T-helper 2 cell treated with Interferon-gamma antibody and Interleukin-4, amounts not matched to agents 5 μg/mL and 100 μg/mL, for 36 hours (primary cell): ENCODE measurements around the gene BAHD1.

Experiments used
- DNase-seq: peaks from one replicate; pipeline ENCODE4 v3.0.0; 2021; ENCODE audit warnings: low spot score
- H3K27ac Mint-ChIP-seq: one replicate; pipeline ENCODE4 v1.8.0; 2021; ENCODE audit warnings: mild to moderate bottlenecking, mixed read lengths
- H3K27me3 Mint-ChIP-seq: one replicate; pipeline ENCODE4 v1.8.0; 2021; ENCODE audit warnings: low read depth, mixed read lengths
- H3K36me3 Mint-ChIP-seq: one replicate; pipeline ENCODE4 v1.8.0; 2021; ENCODE audit warnings: low read depth, mixed read lengths
- H3K4me1 Mint-ChIP-seq: one replicate; pipeline ENCODE4 v1.8.0; 2021; ENCODE audit warnings: low read depth, mixed read lengths
- H3K4me3 Mint-ChIP-seq: one replicate; pipeline ENCODE4 v1.8.0; 2022; ENCODE audit warnings: mild to moderate bottlenecking, moderate library complexity, mixed read lengths
- H3K9me3 Mint-ChIP-seq: one replicate; pipeline ENCODE4 v1.8.0; 2021; ENCODE audit warnings: mixed read lengths

The BAHD1 gene

DNA sequence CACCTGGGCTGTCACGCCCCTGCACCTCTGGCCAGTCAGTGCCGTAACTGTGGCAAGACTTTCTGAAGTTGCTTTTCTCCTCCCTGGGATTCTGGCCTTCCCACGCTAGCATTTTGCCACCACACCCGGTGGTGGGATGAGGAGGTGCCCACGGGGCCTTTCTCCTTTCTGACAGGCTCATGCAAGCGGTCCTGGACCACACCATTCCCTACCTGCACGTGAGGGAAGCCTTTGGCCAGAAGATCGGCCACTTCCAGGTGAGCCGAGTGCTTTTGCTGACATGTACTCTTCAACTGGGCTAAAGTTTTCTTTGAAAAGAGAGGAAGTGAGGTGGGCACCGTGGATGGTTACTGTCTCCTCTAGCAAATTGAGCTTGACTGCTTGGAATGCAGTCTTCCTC, 25.5 kb upstream of the BAHD1 start:
- Mint-ChIP-seq H3K36me3 (peaks cover 48% of the 10 kb centered on the region), H3K9me3 (no peaks in the 10 kb centered on the region), H3K27ac (no peak overlapping the region), H3K27me3 (no peaks in the 10 kb centered on the region), H3K4me3 (no peak overlapping the region), H3K4me1 (peaks cover 2% of the 10 kb centered on the region)
- no peak for DNase-seq

DNA sequence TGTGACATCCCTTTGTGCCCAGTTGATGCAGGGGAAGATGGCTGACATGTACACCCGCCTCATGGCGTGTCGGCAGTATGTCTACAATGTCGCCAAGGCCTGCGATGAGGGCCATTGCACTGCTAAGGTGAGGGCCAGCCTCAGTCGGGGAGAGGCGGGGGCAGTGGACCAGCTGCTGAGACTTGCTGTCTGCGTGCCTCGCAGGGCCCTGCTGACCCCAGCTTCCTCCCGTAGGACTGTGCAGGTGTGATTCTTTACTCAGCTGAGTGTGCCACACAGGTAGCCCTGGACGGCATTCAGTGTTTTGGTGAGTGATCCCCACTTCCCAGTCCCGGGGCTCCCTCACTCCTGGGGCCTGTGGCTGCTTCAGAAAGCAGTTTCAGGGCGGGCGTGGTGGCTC, 24.7 kb upstream of the BAHD1 start:
- Mint-ChIP-seq H3K27ac (no peak overlapping the region), H3K27me3 (no peaks in the 10 kb centered on the region), H3K4me1 (peaks cover 2% of the 10 kb centered on the region), H3K36me3 (peaks cover 40% of the 10 kb centered on the region), H3K9me3 (no peaks in the 10 kb centered on the region), H3K4me3 (no peak overlapping the region)
- DNase-seq: no peak

DNA sequence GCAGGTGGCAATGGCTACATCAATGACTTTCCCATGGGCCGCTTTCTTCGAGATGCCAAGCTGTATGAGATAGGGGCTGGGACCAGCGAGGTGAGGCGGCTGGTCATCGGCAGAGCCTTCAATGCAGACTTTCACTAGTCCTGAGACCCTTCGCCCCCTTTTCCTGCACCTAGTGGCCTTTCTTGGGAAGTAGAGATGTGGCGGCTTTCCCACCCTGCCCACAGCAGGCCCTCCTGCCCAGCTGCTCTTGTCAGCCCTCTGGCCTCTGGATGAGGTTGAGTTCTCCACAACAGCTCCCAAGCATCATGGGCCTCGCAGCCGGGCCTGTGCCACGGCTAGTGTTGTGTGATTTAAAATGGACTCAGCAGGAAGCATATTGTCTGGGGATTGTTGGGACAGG, 22.6 kb upstream of the BAHD1 start:
- Mint-ChIP-seq H3K4me1 (no peaks in the 10 kb centered on the region), H3K27me3 (no peaks in the 10 kb centered on the region), H3K9me3 (no peaks in the 10 kb centered on the region), H3K36me3 (peaks cover 24% of the 10 kb centered on the region), H3K27ac (no peak overlapping the region), H3K4me3 (no peak overlapping the region)
- no peak for DNase-seq

DNA sequence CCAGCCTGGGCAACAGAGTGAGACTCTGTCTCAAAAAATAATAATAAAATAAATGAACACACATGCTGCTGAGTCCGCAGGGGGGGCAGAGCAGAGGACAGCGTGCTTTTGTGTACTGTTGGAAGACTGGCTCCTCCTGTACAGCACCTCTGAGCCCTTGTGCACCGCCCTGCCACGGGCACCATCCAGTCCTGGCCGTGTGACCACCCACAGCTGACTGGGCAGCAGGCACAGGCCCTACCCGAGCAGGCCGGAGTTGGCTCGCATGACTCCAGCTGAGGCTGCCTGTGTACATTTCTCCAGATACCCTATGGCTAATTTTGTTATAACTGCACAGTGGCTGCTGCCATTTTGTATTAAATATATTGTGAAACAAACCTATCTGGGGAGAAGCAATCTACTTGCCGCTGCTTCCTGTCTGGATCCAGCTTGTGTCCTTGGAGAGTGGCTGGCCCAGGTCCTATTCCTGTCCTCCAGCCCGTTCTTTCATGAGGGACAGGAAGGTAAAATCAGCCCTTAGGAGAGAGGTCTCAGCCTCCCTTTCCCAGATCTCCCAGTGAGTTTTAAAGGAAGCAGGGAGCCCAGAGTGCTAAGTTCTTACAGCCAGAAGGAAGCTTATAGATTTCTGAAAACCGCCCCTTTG, 20.6 kb upstream of the BAHD1 start:
- no peaks in the 10 kb centered on the region for H3K4me1 Mint-ChIP-seq
- H3K9me3 Mint-ChIP-seq: no peaks in the 10 kb centered on the region
- H3K4me3 Mint-ChIP-seq: no peak overlapping the region
- DNase-seq: no peak
- peaks cover 12% of the 10 kb centered on the region for H3K36me3 Mint-ChIP-seq
- H3K27ac Mint-ChIP-seq: no peak overlapping the region
- H3K27me3 Mint-ChIP-seq: no peaks in the 10 kb centered on the region

DNA sequence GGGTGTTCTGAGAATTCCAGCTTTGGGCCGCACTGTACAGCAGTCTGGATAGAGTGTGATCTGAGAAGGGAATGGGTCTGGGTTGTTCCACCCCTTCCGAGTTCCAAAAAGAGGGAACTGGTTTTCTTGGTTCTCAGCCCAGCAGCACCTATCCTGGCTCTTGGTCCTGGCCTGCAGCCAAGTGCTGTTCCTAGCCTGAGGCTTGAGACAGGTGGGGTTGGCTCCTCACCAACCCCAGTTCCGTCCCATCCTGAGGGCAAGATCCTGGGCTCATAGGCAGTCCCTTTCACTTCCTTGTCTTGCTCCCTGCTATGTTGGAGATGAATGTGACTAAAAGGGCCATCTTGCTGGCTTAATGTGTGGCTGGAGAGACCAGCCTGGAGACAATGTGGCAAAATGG, 20.0 kb upstream of the BAHD1 start:
- no peak overlapping the region for H3K27ac Mint-ChIP-seq
- H3K36me3 Mint-ChIP-seq: peaks cover 7% of the 10 kb centered on the region
- no peak overlapping the region for H3K4me3 Mint-ChIP-seq
- no peak for DNase-seq
- no peaks in the 10 kb centered on the region for H3K9me3 Mint-ChIP-seq
- no peaks in the 10 kb centered on the region for H3K4me1 Mint-ChIP-seq
- H3K27me3 Mint-ChIP-seq: no peaks in the 10 kb centered on the region

DNA sequence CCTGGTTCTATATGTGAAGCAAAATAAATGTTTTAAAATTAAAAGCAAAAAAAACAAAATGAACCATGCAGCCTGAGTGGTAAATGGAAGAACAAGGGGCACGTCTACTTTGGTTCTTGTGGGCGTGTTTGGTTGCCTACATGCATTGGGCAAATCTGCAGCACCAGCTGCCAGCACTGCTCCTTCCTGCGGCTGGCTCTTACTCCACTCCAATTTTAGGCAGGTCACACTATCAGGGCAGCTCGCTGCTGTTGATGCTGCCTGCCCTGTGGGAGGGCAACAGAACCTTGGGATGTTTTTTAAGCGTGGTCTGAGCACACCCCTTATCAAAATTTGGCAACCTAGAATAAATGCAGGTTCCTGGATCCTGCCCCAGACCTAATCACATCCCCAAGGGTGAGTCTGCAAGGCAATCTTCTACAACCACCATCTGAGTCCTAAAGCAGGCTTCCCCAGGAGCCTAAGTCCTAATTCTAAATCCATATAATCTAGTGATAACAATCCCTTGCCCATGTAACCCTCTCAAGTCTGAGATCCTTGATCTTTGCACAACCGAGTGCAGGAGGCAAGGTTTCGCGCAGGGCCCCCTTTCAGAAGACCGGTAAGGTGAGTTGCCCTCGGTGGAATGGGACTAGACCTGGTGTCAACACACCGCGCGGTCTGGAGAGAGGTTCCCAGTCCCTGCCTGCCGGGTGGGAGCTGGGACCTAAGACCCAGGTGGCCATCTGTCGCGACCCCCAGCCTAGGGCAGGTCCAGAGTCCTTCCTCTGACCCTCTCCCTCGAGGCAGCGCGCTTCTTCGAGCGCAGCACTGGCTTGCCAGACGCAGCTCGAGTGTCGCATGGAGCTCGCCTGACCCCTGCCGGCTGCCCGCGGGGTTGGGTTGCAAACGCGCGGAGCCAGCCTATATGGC, 19.3 kb upstream of the BAHD1 start:
- H3K27ac Mint-ChIP-seq: no peak overlapping the region
- no peaks in the 10 kb centered on the region for H3K27me3 Mint-ChIP-seq
- no peaks in the 10 kb centered on the region for H3K9me3 Mint-ChIP-seq
- H3K4me3 Mint-ChIP-seq: no peak overlapping the region
- DNase-seq: peak; percentile 71
- no peaks in the 10 kb centered on the region for H3K4me1 Mint-ChIP-seq
- peaks cover 7% of the 10 kb centered on the region for H3K36me3 Mint-ChIP-seq

DNA sequence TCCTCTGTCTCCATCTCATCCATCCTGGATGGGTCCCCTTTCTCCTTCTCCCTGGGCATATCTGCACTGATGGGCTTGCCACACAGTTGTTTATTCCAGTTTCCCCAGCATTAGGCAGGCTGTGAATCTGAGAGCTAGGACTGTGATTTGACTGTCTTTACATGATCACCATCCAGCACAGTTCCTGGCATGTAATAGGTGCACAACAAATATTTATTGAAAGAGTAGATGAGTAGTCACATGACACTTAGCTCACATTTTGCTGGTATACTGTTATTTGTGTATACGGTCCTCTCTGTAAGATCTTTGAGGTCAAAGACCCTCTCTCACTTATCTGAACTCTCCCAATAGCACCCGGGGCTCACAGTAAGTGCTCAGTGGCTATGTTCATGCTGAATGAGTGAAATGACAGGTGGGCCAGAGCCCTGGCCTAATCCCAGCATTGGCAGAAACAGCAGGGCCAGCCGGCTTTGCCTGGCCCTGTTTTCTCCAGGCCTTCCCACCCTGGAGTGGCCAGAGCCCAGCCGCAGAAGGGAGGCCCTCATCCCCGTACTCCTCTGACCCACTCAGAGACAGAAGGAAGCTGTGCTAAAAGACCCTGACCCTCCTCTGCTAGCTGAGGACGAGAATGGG, 16.2 kb upstream of the BAHD1 start:
- H3K27ac Mint-ChIP-seq: no peak overlapping the region
- peaks cover under 1% of the 10 kb centered on the region for H3K27me3 Mint-ChIP-seq
- no peaks in the 10 kb centered on the region for H3K9me3 Mint-ChIP-seq
- no peaks in the 10 kb centered on the region for H3K4me1 Mint-ChIP-seq
- no peak for DNase-seq
- no peak overlapping the region for H3K4me3 Mint-ChIP-seq
- no peaks in the 10 kb centered on the region for H3K36me3 Mint-ChIP-seq

DNA sequence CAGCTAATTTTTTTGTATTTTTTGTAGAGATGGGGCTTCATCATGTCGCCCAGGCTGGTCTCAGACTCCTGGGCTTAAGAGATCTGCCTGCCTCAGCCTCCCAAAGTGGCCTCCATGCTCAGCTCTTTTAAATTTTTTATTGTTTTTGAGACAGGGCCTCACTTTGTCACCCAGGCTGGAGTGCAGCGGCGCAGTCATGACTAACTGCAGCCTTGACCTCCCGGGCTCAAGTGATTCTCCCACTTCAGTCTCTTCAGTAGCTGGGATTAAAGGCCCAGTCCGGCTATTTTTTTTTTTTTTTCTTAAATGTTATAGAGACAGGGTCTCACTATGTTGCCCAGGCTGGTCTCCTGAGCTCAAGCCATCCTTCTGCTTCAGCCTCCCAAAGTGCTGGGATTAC, 15.1 kb upstream of the BAHD1 start:
- Mint-ChIP-seq H3K9me3 (no peaks in the 10 kb centered on the region), H3K27me3 (peaks cover 2% of the 10 kb centered on the region), H3K4me3 (no peak overlapping the region), H3K36me3 (no peaks in the 10 kb centered on the region), H3K27ac (no peak overlapping the region), H3K4me1 (no peaks in the 10 kb centered on the region)
- no peak for DNase-seq

DNA sequence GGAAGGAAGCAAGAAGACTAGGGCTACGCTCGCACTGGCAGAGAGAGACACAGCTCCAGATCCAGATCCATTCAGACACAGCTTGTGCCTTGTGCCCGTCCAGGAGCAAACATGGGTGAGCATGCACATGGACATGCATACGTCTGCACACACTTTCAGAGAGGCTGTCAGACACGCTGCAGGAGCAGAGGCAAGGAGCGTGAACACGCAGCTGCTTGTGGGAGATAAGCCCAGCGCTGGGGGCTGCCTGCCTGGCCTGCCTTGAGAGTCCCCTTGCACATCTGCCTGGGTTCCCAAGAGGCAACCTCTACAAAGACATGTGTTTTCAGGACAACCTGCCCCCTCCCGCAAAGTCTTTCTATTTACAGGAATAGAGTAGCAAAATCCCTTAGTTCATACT, 13.6 kb upstream of the BAHD1 start:
- Mint-ChIP-seq H3K27me3 (peaks cover 2% of the 10 kb centered on the region), H3K36me3 (no peaks in the 10 kb centered on the region), H3K9me3 (no peaks in the 10 kb centered on the region), H3K4me3 (no peak overlapping the region), H3K27ac (no peak overlapping the region), H3K4me1 (no peaks in the 10 kb centered on the region)
- DNase-seq: no peak

DNA sequence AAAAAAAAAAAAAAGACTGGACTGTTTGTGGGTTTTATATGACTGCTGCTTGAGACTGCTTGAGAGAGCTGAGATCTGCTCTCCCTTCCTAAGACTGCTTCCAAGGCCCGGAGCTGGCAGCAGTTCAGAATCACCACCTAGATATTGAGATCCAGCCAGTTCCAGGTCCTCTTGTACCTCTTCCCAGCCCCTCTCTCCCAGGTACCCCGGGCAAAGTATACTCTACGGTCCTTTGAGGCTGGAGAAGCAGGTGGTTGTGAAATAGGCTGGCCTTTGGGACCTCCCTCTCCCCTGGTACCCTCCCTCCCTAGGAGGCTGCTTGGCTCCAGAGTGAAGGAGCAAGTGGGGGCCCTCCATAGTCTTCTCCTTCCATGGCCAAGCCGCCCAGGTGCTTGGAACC, 12.6 kb upstream of the BAHD1 start:
- no peak for DNase-seq
- no peaks in the 10 kb centered on the region for H3K9me3 Mint-ChIP-seq
- H3K4me3 Mint-ChIP-seq: no peak overlapping the region
- H3K36me3 Mint-ChIP-seq: no peaks in the 10 kb centered on the region
- peaks cover 5% of the 10 kb centered on the region for H3K27me3 Mint-ChIP-seq
- no peaks in the 10 kb centered on the region for H3K4me1 Mint-ChIP-seq
- H3K27ac Mint-ChIP-seq: no peak overlapping the region

DNA sequence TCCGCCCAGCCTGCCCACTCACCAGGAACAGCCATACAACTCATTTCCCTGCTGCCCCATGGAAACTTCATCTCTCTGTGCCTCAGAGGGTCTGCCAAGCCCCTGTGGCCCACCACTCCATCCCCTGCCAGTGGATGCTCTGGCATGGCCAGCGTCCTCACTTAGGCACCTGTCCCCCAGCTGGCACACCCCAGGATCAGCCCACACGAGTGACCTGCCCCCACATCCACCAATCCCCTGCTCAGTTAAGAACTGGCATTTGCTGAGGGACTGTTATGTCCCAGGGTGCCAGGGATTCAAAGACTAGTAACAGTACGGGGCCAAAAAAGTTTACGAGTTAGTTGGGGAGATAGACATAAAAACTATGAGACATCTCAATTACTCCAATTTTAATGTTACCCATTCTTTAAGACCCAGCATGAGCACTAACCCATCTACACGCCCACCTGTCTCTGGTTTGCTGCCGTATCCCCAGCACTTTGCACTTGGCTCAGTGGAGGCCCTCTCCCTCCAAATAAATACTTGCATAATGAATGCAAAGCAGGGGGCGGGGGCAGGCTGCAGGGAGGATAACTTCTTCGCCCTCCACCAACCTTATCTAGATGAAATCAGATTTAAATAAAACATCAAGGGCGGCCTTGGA, 11.6 kb upstream of the BAHD1 start:
- DNase-seq: no peak
- no peaks in the 10 kb centered on the region for H3K36me3 Mint-ChIP-seq
- no peak overlapping the region for H3K4me3 Mint-ChIP-seq
- H3K4me1 Mint-ChIP-seq: no peaks in the 10 kb centered on the region
- H3K27me3 Mint-ChIP-seq: peaks cover 11% of the 10 kb centered on the region
- no peaks in the 10 kb centered on the region for H3K9me3 Mint-ChIP-seq
- no peak overlapping the region for H3K27ac Mint-ChIP-seq

DNA sequence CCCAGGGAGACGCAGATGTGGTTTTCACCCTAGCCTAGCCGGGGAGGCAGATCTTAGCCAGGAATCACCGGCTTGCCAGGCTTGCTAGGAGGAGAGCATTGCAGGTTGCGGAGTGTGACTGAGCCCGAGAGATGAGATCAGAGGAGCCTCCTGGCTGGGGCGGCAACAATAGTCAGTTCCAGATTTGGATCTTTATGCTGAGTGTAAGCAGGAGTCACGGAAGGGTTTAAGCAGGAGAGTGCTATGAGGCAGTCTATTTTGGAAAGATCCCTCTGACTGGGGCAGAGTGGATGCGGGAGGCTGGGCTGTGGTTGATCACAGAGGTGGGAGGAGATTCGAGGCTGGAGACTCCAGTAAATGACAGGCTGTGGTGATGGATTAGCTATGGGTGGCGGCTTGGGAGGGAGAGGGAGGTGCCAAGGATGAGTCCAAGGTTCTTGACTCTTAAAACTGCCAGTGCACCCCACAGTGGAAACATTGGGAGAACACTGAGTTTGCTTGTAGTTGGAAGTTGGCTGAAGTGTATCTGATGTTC, 10.4 kb upstream of the BAHD1 start:
- H3K9me3 Mint-ChIP-seq: no peaks in the 10 kb centered on the region
- H3K4me1 Mint-ChIP-seq: no peaks in the 10 kb centered on the region
- no peak overlapping the region for H3K4me3 Mint-ChIP-seq
- H3K27ac Mint-ChIP-seq: no peak overlapping the region
- H3K27me3 Mint-ChIP-seq: peaks cover 23% of the 10 kb centered on the region
- no peak for DNase-seq
- H3K36me3 Mint-ChIP-seq: no peaks in the 10 kb centered on the region

DNA sequence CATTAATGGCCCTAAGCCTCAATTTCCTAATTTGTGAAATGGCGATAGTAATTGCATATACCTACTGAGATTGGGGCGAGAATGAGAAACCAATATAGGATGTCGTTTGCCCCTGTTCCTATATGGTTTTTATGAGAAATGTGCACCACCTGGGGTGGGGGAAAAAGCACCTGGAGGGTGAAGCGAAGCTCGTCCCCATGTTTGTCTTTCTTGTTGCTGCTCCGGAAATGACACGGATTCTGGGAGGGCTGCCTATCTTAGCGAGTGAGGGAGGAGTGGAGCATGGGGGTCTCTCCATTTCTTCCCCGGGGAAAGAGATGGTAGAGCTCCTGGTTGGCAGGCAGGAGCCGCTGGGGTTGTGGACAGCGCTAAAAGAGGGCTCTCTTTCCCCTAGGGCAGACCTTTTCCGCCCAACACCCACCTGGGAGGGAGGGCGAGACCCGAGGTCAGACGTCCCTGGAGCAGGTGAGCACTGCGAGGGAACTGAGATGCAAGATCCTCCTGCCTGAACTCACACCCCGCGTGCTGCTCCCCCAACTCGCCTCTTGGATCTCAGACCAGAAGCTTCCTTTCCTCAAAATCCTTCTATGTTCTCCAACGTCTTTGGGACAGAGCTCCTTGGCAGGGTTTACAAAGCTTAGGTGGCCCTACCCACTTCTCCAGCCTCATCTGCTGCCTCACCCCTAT, 5.6 kb upstream of the BAHD1 start:
- peaks cover 66% of the 10 kb centered on the region for H3K27me3 Mint-ChIP-seq
- H3K4me3 Mint-ChIP-seq: no peak overlapping the region
- H3K27ac Mint-ChIP-seq: no peak overlapping the region
- no peaks in the 10 kb centered on the region for H3K9me3 Mint-ChIP-seq
- DNase-seq: no peak
- H3K36me3 Mint-ChIP-seq: no peaks in the 10 kb centered on the region
- peaks cover 15% of the 10 kb centered on the region for H3K4me1 Mint-ChIP-seq
